ENCODE results near the gene RASGRF2. TPM values are rescaled to one million over a fixed set of nuclear protein-coding genes. Genes with fewer than 3 reads are reported as not detected.

RASGRF2 gene
- polyA plus RNA-seq, 2 of the 4 experiments (the other 2 are of a cell fraction): 1.4 to 2.1 TPM

DNA sequence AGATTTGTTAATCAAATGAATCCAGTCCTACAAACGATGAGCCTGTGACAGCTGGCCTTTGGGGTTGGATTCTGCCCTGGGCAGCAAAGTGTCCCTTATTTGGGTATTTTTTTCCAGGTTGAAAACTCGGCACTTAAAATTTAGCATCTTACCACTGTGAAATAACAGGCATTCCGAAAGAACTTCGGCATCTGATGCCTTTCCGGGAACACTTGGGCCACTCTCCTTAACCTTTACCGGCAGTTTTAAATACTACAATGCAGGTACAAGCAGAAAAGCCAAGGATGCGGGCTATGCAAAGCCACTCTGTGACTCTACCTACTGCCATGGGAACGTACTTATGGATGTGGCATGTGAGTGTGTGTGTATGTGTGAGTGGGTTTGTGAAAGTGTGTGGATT is 1.0 kb upstream of the RASGRF2 start:
- H3K4me2 ChIP-seq: no peak overlapping the region
- ATAC-seq: no peak
- no peak for FAIRE-seq
- H3K27ac ChIP-seq: no peak overlapping the region
- WGBS (ENCODE audit: missing lambda C conversion rate): 81% methylated on average over 8 of the region's 8 CpGs
- POLR2A ChIA-PET: no interaction called here
- CTCF ChIA-PET: interaction anchor here (1.3 to 4.0 kb wide), 3 partner anchors 8 to 149 kb away, joined by 4 to 22 read pairs (median 9); no protein-coding TSS in a partner anchor
- TF ChIP-seq CHD4 (IDR thresholded peaks at IDR 0.05; ENCODE audit: borderline replicate concordance): no peak
- TF ChIP-seq, protein P1, sequence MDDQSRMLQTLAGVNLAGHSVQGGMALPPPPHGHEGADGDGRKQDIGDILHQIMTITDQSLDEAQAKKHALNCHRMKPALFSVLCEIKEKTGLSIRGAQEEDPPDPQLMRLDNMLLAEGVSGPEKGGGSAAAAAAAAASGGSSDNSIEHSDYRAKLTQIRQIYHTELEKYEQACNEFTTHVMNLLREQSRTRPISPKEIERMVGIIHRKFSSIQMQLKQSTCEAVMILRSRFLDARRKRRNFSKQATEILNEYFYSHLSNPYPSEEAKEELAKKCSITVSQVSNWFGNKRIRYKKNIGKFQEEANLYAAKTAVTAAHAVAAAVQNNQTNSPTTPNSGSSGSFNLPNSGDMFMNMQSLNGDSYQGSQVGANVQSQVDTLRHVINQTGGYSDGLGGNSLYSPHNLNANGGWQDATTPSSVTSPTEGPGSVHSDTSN (IDR thresholded peaks at IDR 0.05): no peak
- no peak for TF ChIP-seq SREBF2 (IDR thresholded peaks at IDR 0.05)
- TF ChIP-seq, protein P2, sequence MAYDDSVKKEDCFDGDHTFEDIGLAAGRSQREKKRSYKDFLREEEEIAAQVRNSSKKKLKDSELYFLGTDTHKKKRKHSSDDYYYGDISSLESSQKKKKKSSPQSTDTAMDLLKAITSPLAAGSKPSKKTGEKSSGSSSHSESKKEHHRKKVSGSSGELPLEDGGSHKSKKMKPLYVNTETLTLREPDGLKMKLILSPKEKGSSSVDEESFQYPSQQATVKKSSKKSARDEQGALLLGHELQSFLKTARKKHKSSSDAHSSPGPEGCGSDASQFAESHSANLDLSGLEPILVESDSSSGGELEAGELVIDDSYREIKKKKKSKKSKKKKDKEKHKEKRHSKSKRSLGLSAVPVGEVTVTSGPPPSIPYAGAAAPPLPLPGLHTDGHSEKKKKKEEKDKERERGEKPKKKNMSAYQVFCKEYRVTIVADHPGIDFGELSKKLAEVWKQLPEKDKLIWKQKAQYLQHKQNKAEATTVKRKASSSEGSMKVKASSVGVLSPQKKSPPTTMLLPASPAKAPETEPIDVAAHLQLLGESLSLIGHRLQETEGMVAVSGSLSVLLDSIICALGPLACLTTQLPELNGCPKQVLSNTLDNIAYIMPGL (CRISPR knock-in tag; IDR thresholded peaks at IDR 0.05; ENCODE audit: borderline replicate concordance): no peak
- no peak for TF ChIP-seq HDAC2 (IDR thresholded peaks at IDR 0.05)
- no peak for TF ChIP-seq RNF2 (IDR thresholded peaks at IDR 0.05; ENCODE audit: borderline replicate concordance, low read depth)
- no peak for TF ChIP-seq MYC (IDR thresholded peaks at IDR 0.05; ENCODE audit: borderline replicate concordance, low read length)
- no peak for TF ChIP-seq EP300 (IDR thresholded peaks at IDR 0.05)
- TF ChIP-seq KDM5A (IDR thresholded peaks at IDR 0.05): no peak
- no peak for TF ChIP-seq CEBPB (IDR thresholded peaks at IDR 0.05)
- TF ChIP-seq, protein P3, sequence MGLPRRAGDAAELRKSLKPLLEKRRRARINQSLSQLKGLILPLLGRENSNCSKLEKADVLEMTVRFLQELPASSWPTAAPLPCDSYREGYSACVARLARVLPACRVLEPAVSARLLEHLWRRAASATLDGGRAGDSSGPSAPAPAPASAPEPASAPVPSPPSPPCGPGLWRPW (IDR thresholded peaks at IDR 0.05): no peak
- TF ChIP-seq, protein P4, sequence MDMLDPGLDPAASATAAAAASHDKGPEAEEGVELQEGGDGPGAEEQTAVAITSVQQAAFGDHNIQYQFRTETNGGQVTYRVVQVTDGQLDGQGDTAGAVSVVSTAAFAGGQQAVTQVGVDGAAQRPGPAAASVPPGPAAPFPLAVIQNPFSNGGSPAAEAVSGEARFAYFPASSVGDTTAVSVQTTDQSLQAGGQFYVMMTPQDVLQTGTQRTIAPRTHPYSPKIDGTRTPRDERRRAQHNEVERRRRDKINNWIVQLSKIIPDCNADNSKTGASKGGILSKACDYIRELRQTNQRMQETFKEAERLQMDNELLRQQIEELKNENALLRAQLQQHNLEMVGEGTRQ (IDR thresholded peaks at IDR 0.05): no peak
- TF ChIP-seq, protein P5, sequence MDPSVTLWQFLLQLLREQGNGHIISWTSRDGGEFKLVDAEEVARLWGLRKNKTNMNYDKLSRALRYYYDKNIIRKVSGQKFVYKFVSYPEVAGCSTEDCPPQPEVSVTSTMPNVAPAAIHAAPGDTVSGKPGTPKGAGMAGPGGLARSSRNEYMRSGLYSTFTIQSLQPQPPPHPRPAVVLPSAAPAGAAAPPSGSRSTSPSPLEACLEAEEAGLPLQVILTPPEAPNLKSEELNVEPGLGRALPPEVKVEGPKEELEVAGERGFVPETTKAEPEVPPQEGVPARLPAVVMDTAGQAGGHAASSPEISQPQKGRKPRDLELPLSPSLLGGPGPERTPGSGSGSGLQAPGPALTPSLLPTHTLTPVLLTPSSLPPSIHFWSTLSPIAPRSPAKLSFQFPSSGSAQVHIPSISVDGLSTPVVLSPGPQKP (IDR thresholded peaks at IDR 0.05; ENCODE audit: low read depth, low read length): no peak
- no peak for TF ChIP-seq HOXA7 (CRISPR knock-in tag; IDR thresholded peaks at IDR 0.05)
- H3K9me3 ChIP-seq: no peaks in the 10 kb centered on the region
- H3K4me3 ChIP-seq: no peak overlapping the region
- peaks cover 7% of the 10 kb centered on the region; the same call in 2 of the 3 replicates for H3K4me1 ChIP-seq
- DNase-seq (ENCODE audit: low read depth in 1 of 2, low spot score in 1 of 2): no peak

DNA sequence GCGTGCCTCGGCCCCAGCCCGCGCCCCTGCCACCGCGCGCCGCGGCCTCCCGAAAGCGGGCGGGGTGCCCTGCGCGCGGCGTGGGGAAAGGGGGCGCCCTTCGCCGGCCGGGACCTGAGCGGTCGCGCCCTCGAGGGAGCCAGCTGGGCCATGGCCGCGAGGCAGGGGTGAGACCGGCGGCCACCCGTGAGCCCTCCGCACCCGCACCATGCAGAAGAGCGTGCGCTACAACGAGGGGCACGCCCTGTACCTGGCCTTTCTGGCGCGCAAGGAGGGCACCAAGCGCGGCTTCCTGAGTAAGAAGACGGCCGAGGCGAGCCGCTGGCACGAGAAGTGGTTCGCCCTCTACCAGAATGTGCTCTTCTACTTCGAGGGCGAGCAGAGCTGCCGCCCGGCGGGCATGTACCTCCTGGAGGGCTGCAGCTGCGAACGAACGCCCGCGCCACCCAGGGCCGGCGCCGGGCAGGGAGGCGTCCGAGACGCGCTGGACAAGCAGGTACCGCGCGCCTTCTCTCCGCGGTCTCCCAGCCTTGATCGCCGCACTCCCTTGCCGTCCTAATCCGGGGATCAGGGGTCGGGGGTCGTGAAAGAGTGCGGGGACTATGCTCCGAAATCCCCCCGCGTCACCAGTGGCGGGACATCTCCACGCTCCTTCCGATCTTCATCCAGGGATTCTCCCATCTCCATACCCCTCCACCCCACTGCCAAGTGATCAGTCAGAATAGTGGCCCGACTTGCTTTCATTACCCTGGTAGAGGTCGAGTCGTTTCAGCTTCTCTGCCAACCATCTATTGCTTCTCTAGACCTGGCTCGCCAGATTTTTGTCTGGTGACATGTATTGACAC is 590 bp downstream of the RASGRF2 start:
- FAIRE-seq (no peak), DNase-seq (ENCODE audit: low read depth in 1 of 2, low spot score in 1 of 2) (peak; percentile 31 to 47), ATAC-seq (peak; percentile 78 to 81)
- Histone ChIP-seq H3K9me3 (no peaks in the 10 kb centered on the region), H3K4me2 (peak overlapping the region; percentile 93), H3K4me3 (peak overlapping the region; percentile 54), H3K4me1 (peaks cover 21% of the 10 kb centered on the region; the same call in 2 of the 3 replicates), H3K27ac (peak overlapping the region; percentile 58 to 87; a peak in 5 of 6 replicates)
- POLR2A ChIA-PET: no interaction called here
- WGBS (ENCODE audit: missing lambda C conversion rate): 11% methylated on average over 44 of the region's 84 CpGs
- CTCF ChIA-PET: interaction anchor here (0.6 to 4.0 kb wide), 13 partner anchors 9 to 273 kb away, joined by 3 to 22 read pairs (median 4); no protein-coding TSS in a partner anchor
- TF ChIP-seq, protein P6, sequence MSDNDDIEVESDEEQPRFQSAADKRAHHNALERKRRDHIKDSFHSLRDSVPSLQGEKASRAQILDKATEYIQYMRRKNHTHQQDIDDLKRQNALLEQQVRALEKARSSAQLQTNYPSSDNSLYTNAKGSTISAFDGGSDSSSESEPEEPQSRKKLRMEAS (IDR thresholded peaks at IDR 0.05): peak; percentile 70
- TF ChIP-seq RAD21 (conservative IDR thresholded peaks at IDR 0.05 in 1 of 2, IDR thresholded peaks at IDR 0.05 in 1 of 2) (peak in 1 of 2 experiments; percentile 49; a peak in 3 of 5 replicates), RARB (CRISPR knock-in tag; IDR thresholded peaks at IDR 0.05) (no peak), SMC3 (IDR thresholded peaks at IDR 0.05) (peak; percentile 30; the same call in 1 of the 3 replicates), SREBF2 (IDR thresholded peaks at IDR 0.05) (no peak), EHMT2 (IDR thresholded peaks at IDR 0.05; ENCODE audit: low read depth) (no peak), JUN (IDR thresholded peaks at IDR 0.05) (no peak), ESRRA (IDR thresholded peaks at IDR 0.05; ENCODE audit: borderline replicate concordance, low read length) (no peak), HDAC2 (IDR thresholded peaks at IDR 0.05) (peak; percentile 77; the same call in 1 of the 2 replicates)
- TF ChIP-seq, protein P7, sequence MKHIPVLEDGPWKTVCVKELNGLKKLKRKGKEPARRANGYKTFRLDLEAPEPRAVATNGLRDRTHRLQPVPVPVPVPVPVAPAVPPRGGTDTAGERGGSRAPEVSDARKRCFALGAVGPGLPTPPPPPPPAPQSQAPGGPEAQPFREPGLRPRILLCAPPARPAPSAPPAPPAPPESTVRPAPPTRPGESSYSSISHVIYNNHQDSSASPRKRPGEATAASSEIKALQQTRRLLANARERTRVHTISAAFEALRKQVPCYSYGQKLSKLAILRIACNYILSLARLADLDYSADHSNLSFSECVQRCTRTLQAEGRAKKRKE (CRISPR knock-in tag; IDR thresholded peaks at IDR 0.05; ENCODE audit: low read depth): no peak
- TF ChIP-seq, protein P8, sequence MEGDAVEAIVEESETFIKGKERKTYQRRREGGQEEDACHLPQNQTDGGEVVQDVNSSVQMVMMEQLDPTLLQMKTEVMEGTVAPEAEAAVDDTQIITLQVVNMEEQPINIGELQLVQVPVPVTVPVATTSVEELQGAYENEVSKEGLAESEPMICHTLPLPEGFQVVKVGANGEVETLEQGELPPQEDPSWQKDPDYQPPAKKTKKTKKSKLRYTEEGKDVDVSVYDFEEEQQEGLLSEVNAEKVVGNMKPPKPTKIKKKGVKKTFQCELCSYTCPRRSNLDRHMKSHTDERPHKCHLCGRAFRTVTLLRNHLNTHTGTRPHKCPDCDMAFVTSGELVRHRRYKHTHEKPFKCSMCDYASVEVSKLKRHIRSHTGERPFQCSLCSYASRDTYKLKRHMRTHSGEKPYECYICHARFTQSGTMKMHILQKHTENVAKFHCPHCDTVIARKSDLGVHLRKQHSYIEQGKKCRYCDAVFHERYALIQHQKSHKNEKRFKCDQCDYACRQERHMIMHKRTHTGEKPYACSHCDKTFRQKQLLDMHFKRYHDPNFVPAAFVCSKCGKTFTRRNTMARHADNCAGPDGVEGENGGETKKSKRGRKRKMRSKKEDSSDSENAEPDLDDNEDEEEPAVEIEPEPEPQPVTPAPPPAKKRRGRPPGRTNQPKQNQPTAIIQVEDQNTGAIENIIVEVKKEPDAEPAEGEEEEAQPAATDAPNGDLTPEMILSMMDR (IDR thresholded peaks at IDR 0.05): peak; percentile 57

Data from A549 (cell line).